SKM-1 treated with dmso at 0.1 percent for 144 hours (cell line): ENCODE measurements around the gene COX7B2.

Experiments used
- DNase-seq: peaks from one replicate; lab custom pipeline; 2025; ENCODE audit not compliant: unreplicated experiment; lab: John Stamatoyannopoulos, UW

Gene COX7B2

DNA sequence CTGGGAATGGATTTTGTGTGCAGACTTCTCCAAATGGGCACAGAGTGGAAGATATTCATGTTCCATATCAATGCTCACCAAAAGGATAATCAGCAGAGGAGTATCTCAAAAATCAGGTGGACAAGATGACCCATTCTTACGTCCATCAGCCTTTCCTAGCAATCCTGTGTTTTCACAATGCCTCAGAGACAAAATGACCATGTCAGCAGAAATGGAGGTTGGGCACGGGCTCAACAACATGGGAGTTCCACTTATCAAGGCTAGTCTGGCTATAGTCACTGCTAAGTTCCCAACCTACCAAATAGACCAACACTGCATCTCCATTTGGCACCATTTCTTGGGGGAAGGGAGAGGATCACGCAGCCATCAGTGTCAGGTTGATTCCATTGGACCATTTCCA is 179.0 kb downstream of the COX7B2 start:
- no peak for DNase-seq

GRCh38 chr4:46720055-46720454 is 189.0 kb downstream of the COX7B2 start:
- no peak for DNase-seq

GRCh38 chr4:46717950-46718349 is 191.1 kb downstream of the COX7B2 start:
- DNase-seq = no peak

- no peak for DNase-seq
Measured at GRCh38 chr4:46715468-46715867, 193.6 kb downstream of the COX7B2 start.

DNA sequence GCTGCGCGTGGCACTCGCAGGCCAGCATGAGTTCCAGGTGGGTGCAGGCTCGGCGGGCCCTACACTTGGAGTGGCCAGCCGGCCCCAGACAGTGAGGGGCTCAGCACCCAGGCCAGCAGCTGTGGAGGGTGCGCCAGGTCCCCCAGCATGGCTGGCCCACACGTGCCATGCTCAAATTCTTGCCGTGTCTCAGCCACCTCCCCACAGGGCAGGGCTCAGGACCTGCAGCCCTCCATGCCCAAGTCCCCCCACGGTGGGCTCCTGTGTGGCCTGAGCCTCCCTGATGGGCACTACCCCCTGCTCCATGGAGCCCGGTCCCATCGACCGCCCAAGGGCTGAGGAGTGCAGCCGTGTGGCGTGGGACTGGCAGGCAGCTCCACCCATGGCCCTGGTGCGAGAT is 210.2 kb downstream of the COX7B2 start:
- DNase-seq = no peak
